WTC11 (cell line): ENCODE data around the gene FYCO1.

Source experiments
- FOXJ3 ChIP-seq: sonication (generic); formaldehyde crosslinking; IDR thresholded peaks from 2 replicates; pipeline ENCODE4 v1.9.0; 2021; ENCODE audit warnings: missing genetic modification reagents, mild to moderate bottlenecking, borderline replicate concordance
- JUN ChIP-seq: sonication (generic); formaldehyde crosslinking; IDR thresholded peaks from 2 replicates; pipeline ENCODE4 v1.8.0; 2023; ENCODE audit warnings: mild to moderate bottlenecking, missing genetic modification reagents
- MXD4 ChIP-seq: fragments of 250-450 bp; sonication (Bioruptor Pico); IDR thresholded peaks from 2 replicates; pipeline ENCODE4 v1.8.0; 2021; ENCODE audit warnings: mild to moderate bottlenecking, moderate library complexity, borderline replicate concordance
- RELA ChIP-seq: sonication (generic); formaldehyde crosslinking; IDR thresholded peaks from 2 replicates; pipeline ENCODE4 v1.8.1; 2022; ENCODE audit warnings: missing genetic modification reagents, mild to moderate bottlenecking, borderline replicate concordance
- SP1 ChIP-seq: sonication (generic); formaldehyde crosslinking; conservative IDR thresholded peaks from 2 replicates; pipeline ENCODE4 v1.8.1; 2022; ENCODE audit warnings: missing genetic modification reagents
- TCF7 ChIP-seq: sonication (generic); formaldehyde crosslinking; IDR thresholded peaks from 2 replicates; pipeline ENCODE4 v1.8.0; 2022; ENCODE audit warnings: mild to moderate bottlenecking, low read depth, missing genetic modification reagents, moderate library complexity
- TP53 ChIP-seq: sonication (generic); formaldehyde crosslinking; IDR thresholded peaks from 2 replicates; pipeline ENCODE4 v1.8.1; 2023; ENCODE audit warnings: mild to moderate bottlenecking, missing genetic modification reagents
- ZNF138 ChIP-seq: sonication (generic); formaldehyde crosslinking; conservative IDR thresholded peaks from 2 replicates; pipeline ENCODE4 v1.8.1; 2022; ENCODE audit warnings: mild to moderate bottlenecking, moderate library complexity, missing genetic modification reagents
- TF ChIP-seq, protein P1 (sequence below): sonication (generic); formaldehyde crosslinking; IDR thresholded peaks from 2 replicates; pipeline ENCODE4 v1.8.1; 2023; ENCODE audit warnings: mild to moderate bottlenecking, missing genetic modification reagents, moderate library complexity
- TF ChIP-seq, protein P2 (sequence below): fragments of 200-600 bp; IDR thresholded peaks from 2 replicates; pipeline ENCODE4 v1.8.0; 2022; ENCODE audit warnings: antibody characterized with exemption
- TF ChIP-seq, protein P3 (sequence below): sonication (generic); formaldehyde crosslinking; IDR thresholded peaks from 2 replicates; pipeline ENCODE4 v1.8.1; 2023; ENCODE audit warnings: mild to moderate bottlenecking, missing genetic modification reagents
- TF ChIP-seq, protein P4 (sequence below): fragments of 250-450 bp; sonication (Bioruptor Pico); IDR thresholded peaks from 2 replicates; pipeline ENCODE4 v1.9.0; 2021; ENCODE audit warnings: mild to moderate bottlenecking
- TF ChIP-seq, protein P5 (sequence below): sonication (generic); formaldehyde crosslinking; conservative IDR thresholded peaks from 2 replicates; pipeline ENCODE4 v1.8.1; 2022; ENCODE audit warnings: mild to moderate bottlenecking, missing genetic modification reagents
- TF ChIP-seq, protein P6 (sequence below): sonication (generic); formaldehyde crosslinking; IDR thresholded peaks from 2 replicates; pipeline ENCODE4 v1.8.0; 2022; ENCODE audit warnings: mild to moderate bottlenecking, missing genetic modification reagents

DNA sequence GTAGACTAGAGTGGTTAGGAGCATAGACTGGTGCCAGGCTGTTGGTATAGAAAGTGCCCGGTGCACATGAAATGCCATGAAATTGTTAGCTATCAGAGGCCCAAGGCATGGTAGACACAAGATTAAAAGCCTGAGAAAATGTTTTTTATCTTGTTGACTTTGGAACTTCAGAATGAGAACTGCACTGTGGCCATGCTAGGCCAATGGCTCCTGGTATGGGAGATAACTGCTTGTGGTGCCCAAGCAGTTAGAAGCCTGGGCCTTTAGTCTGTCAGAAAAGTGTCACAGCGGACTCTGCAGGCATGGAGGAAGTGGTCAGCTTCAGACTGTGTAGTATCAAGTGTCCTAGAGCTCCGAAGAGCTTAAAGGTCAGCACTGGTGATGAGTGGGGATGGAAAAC, 11.9 kb downstream of the FYCO1 start:
- TF ChIP-seq, protein P1, sequence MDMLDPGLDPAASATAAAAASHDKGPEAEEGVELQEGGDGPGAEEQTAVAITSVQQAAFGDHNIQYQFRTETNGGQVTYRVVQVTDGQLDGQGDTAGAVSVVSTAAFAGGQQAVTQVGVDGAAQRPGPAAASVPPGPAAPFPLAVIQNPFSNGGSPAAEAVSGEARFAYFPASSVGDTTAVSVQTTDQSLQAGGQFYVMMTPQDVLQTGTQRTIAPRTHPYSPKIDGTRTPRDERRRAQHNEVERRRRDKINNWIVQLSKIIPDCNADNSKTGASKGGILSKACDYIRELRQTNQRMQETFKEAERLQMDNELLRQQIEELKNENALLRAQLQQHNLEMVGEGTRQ (CRISPR knock-in tag), result no peak
- TF ChIP-seq, protein P2, sequence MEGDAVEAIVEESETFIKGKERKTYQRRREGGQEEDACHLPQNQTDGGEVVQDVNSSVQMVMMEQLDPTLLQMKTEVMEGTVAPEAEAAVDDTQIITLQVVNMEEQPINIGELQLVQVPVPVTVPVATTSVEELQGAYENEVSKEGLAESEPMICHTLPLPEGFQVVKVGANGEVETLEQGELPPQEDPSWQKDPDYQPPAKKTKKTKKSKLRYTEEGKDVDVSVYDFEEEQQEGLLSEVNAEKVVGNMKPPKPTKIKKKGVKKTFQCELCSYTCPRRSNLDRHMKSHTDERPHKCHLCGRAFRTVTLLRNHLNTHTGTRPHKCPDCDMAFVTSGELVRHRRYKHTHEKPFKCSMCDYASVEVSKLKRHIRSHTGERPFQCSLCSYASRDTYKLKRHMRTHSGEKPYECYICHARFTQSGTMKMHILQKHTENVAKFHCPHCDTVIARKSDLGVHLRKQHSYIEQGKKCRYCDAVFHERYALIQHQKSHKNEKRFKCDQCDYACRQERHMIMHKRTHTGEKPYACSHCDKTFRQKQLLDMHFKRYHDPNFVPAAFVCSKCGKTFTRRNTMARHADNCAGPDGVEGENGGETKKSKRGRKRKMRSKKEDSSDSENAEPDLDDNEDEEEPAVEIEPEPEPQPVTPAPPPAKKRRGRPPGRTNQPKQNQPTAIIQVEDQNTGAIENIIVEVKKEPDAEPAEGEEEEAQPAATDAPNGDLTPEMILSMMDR, result no peak
- TF ChIP-seq, protein P3, sequence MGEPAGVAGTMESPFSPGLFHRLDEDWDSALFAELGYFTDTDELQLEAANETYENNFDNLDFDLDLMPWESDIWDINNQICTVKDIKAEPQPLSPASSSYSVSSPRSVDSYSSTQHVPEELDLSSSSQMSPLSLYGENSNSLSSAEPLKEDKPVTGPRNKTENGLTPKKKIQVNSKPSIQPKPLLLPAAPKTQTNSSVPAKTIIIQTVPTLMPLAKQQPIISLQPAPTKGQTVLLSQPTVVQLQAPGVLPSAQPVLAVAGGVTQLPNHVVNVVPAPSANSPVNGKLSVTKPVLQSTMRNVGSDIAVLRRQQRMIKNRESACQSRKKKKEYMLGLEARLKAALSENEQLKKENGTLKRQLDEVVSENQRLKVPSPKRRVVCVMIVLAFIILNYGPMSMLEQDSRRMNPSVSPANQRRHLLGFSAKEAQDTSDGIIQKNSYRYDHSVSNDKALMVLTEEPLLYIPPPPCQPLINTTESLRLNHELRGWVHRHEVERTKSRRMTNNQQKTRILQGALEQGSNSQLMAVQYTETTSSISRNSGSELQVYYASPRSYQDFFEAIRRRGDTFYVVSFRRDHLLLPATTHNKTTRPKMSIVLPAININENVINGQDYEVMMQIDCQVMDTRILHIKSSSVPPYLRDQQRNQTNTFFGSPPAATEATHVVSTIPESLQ (CRISPR knock-in tag), result no peak
- TF ChIP-seq, protein P4, sequence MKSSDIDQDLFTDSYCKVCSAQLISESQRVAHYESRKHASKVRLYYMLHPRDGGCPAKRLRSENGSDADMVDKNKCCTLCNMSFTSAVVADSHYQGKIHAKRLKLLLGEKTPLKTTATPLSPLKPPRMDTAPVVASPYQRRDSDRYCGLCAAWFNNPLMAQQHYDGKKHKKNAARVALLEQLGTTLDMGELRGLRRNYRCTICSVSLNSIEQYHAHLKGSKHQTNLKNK, result no peak
- no peak for TF ChIP-seq MXD4 (CRISPR knock-in tag)
- no peak for TF ChIP-seq TCF7 (CRISPR knock-in tag)
- TF ChIP-seq JUN, result no peak
- no peak for TF ChIP-seq ZNF138
- no peak for TF ChIP-seq FOXJ3
- TF ChIP-seq SP1 (CRISPR knock-in tag), result no peak
- TF ChIP-seq, protein P5, sequence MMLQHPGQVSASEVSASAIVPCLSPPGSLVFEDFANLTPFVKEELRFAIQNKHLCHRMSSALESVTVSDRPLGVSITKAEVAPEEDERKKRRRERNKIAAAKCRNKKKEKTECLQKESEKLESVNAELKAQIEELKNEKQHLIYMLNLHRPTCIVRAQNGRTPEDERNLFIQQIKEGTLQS (CRISPR knock-in tag), result no peak
- TF ChIP-seq RELA, result no peak
- TF ChIP-seq, protein P6, sequence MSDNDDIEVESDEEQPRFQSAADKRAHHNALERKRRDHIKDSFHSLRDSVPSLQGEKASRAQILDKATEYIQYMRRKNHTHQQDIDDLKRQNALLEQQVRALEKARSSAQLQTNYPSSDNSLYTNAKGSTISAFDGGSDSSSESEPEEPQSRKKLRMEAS (CRISPR knock-in tag), result no peak
- TF ChIP-seq TP53 (CRISPR knock-in tag), result no peak
